ENCODE measurements around the gene NUDT22.

The NUDT22 gene

DNA sequence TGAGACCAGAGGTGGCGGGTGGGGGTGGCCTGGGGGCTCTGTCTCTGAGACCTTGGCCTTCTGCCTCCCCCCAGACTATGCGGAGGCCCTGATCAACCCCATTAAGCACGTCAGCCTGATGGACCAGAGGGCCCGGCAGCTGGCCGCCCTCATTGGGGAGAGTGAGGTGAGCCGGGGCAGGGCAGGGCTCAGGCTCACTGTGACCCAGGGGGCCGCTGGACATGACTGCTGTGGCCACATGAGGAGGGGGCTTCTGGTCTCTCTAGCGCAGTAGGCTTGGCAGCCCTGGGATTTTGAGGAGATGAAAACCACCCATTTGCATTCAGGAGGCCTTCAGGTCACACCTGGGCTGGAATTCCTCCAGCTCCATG lies 37.9 kb downstream of the NUDT22 start:
- no peak for DNase-seq (ENCODE audit: low spot score)
- in situ Hi-C loops (cut with MboI; ENCODE audit: low sequenced_read_pairs, unreplicated experiment) = no loop called here
- TF ChIP-seq, protein P1, sequence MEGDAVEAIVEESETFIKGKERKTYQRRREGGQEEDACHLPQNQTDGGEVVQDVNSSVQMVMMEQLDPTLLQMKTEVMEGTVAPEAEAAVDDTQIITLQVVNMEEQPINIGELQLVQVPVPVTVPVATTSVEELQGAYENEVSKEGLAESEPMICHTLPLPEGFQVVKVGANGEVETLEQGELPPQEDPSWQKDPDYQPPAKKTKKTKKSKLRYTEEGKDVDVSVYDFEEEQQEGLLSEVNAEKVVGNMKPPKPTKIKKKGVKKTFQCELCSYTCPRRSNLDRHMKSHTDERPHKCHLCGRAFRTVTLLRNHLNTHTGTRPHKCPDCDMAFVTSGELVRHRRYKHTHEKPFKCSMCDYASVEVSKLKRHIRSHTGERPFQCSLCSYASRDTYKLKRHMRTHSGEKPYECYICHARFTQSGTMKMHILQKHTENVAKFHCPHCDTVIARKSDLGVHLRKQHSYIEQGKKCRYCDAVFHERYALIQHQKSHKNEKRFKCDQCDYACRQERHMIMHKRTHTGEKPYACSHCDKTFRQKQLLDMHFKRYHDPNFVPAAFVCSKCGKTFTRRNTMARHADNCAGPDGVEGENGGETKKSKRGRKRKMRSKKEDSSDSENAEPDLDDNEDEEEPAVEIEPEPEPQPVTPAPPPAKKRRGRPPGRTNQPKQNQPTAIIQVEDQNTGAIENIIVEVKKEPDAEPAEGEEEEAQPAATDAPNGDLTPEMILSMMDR (IDR thresholded peaks at IDR 0.05; ENCODE audit: borderline replicate concordance, control extremely low read depth, extremely low read depth, insufficient read depth, missing control alignments) = no peak

DNA sequence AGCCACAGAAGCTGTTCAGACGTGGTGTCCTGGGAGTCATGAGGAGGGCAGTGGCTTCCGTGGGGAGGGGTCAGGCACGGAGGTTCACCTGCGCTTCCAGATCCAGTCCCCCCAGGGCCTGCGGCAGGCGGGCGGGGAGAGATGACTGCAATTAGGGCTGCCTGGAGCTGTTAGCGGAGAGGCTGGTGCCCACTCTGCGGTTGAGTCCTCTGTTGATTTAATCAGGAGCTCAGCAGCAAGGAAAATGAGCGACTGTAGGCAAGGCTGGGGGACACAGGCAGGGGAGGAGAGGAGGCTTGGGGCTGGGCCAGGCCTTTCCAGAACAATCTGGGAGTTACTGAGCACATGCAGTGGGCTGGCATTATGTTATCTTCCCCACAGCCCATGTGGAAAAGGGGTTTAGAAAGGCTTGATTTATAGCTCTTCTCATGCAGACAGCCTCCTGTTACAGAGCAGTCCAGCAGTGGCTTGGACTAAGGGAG lies 38.3 kb downstream of the NUDT22 start:
- TF ChIP-seq, protein P1 (IDR thresholded peaks at IDR 0.05; ENCODE audit: borderline replicate concordance, control extremely low read depth, extremely low read depth, insufficient read depth, missing control alignments) = no peak
- no peak for DNase-seq (ENCODE audit: low spot score)
- in situ Hi-C loops (cut with MboI; ENCODE audit: low sequenced_read_pairs, unreplicated experiment) = no loop called here

DNA sequence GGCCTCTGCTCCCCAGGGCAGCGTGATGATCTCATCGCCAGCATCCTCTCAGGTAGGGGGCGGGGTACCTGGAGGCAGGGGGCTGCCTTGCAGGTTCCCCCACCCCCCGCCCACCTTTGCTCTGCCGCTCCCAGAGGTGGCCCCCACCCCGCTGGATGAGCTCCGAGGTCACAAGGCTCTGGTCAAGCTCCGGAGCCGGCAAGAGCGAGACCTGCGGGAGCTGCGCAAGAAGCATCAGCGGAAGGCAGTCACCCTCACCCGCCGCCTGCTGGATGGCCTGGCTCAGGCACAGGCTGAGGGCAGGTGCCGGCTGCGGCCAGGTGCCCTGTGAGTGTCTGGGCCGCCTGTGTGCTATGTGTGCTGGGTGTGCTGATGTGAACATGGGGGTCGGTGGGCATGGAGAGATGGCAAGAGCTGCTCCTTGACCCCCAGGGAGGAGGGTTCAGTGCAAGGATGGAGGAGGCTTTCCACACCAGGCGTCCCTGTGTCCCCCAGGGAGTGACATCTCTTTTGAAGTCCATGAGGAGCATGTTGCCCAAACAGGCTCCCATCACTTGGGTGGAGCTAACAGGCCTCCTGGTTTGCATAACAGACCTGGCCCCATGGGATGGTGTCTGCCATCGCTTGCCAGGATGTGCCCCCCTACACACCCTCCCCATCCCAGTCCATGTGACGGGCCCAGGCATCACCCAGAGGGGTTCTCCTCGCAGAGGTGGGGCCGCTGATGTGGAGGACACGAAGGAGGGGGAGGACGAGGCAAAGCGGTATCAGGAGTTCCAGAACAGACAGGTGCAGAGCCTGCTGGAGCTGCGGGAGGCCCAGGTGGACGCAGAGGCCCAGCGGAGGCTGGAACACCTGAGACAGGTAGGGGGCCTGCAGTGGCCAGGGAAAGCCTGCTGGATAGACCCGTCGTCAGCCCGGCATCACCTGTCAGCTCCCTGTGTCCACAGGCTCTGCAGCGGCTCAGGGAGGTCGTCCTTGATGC lies 39.4 kb downstream of the NUDT22 start:
- TF ChIP-seq, protein P1 (IDR thresholded peaks at IDR 0.05; ENCODE audit: borderline replicate concordance, control extremely low read depth, extremely low read depth, insufficient read depth, missing control alignments) = no peak
- in situ Hi-C loops (cut with MboI; ENCODE audit: low sequenced_read_pairs, unreplicated experiment) = no loop called here
- no peak for DNase-seq (ENCODE audit: low spot score)

DNA sequence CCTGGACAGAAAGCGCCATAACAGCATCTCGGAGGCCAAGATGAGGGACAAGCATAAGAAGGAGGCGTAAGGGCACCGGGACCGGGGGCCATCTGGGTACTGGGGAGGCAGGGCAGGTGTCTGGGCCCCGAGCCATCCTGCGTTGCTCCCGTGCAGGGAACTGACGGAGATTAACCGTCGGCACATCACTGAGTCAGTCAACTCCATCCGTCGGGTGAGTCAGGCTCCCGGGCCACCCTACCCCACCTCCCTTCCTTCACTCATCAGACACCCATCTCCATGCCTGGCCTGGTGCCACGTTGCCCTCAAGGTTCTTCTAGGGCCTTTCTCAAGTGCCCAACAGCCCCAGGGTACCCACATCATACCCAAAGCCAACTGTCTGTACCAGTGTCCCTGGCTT lies 40.3 kb downstream of the NUDT22 start:
- TF ChIP-seq, protein P1 (IDR thresholded peaks at IDR 0.05; ENCODE audit: borderline replicate concordance, control extremely low read depth, extremely low read depth, insufficient read depth, missing control alignments) = no peak
- in situ Hi-C loops (cut with MboI; ENCODE audit: low sequenced_read_pairs, unreplicated experiment) = no loop called here

DNA sequence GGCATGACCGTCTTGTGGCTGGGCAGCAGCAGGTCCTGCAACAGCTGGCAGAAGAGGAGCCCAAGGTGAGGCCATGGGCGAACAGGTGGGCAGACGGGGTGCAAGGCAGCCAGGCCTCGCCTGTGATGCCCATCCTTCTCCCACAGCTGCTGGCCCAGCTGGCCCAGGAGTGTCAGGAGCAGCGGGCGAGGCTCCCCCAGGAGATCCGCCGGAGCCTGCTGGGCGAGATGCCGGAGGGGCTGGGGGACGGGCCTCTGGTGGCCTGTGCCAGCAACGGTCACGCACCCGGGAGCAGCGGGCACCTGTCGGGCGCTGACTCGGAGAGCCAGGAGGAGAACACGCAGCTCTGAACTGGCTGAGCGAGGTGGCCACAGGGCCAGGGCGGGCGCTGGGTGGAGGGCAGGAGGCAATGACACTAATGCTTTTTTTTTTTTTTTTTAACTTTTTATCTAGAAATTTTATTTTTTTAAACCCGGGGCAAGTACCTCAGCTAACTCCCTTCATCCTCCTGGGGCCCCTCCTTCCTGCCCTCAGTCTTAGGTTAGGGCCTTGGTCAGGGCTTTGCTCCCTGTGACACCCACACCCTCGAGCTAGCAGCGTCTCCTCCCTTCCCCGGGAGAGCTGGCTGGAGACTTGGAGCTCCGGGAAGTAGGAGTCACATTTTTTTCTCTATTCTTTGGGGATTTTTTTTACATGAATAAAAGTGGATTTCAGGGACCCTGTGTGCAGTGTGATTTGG lies 41.3 kb downstream of the NUDT22 start:
- in situ Hi-C loops (cut with MboI; ENCODE audit: low sequenced_read_pairs, unreplicated experiment) = no loop called here

More for the DNA sequence above, 40.3 kb downstream of the NUDT22 start:
- no peak for DNase-seq (ENCODE audit: low spot score)

More for the DNA sequence above, 41.3 kb downstream of the NUDT22 start:
- no peak for DNase-seq (ENCODE audit: low spot score)
- TF ChIP-seq, protein P1 (IDR thresholded peaks at IDR 0.05; ENCODE audit: borderline replicate concordance, control extremely low read depth, extremely low read depth, insufficient read depth, missing control alignments) = no peak

Measured in GM13976 (cell line).